Kidney (tissue), 22 donors: ENCODE measurements around the gene PEPD. TPM values are rescaled to one million over a fixed set of nuclear protein-coding genes. Genes with fewer than 3 reads are reported as not detected.

ENCODE experiments used
- DNase-seq, 5 donors: peaks; one replicate each; pipeline ENCODE4 v3.0.0-alpha.2; 2013 to 2020
- FAIRE-seq: peaks from 2 replicates; lab custom pipeline; 2012; peaks lifted over from hg19 to GRCh38; lab: Jason Lieb, UNC
- H3K27ac ChIP-seq, 2 donors: one replicate each; pipeline ENCODE4 v1.7.0; 2013; ENCODE audit warnings: low read depth in 2 of 2, low read length in 2 of 2, inconsistent platforms in 1 of 2
- H3K27me3 ChIP-seq: one replicate; pipeline ENCODE4 v1.7.1; 2013; ENCODE audit warnings: low read length, inconsistent platforms; ENCODE audit not compliant: control insufficient read depth, insufficient read depth
- H3K36me3 ChIP-seq, 3 donors: one replicate each; pipeline versions ENCODE4 v1.7.0 to v1.7.1; 2013; ENCODE audit warnings: low read length in 3 of 3, control low read depth in 1 of 3, inconsistent platforms in 1 of 3; ENCODE audit not compliant: insufficient read depth in 3 of 3, control insufficient read depth in 2 of 3
- H3K4me1 ChIP-seq, 3 donors: one replicate each; pipeline versions ENCODE4 v1.7.0 to v1.7.1; 2013; ENCODE audit warnings: low read length in 3 of 3, inconsistent platforms in 1 of 3, low read depth in 1 of 3; ENCODE audit not compliant: control insufficient read depth in 2 of 3, insufficient read depth in 2 of 3
- H3K4me3 ChIP-seq, 3 donors: one replicate each; pipeline versions ENCODE4 v1.7.0 to v1.8.1; 2013; ENCODE audit warnings: low read length in 3 of 3, control low read depth in 1 of 3, inconsistent platforms in 1 of 3
- H3K9ac ChIP-seq, 3 donors: one replicate each; pipeline versions ENCODE4 v1.7.0 to v1.7.1; 2013; ENCODE audit warnings: low read length in 3 of 3, control low read depth in 1 of 3, inconsistent platforms in 1 of 3
- H3K9me3 ChIP-seq, 3 donors: one replicate each; pipeline versions ENCODE4 v1.7.0 to v1.7.1; 2013; ENCODE audit warnings: low read length in 3 of 3, control low read depth in 1 of 3, inconsistent platforms in 1 of 3; ENCODE audit not compliant: control insufficient read depth in 2 of 3, insufficient read depth in 1 of 3
- CTCF ChIP-seq: IDR thresholded peaks from 3 replicates; pipeline ENCODE4 v1.5.1; 2012; ENCODE audit warnings: mild to moderate bottlenecking, moderate library complexity, borderline replicate concordance; ENCODE audit not compliant: insufficient read depth; ENCODE audit errors: extremely low read depth
- intact Hi-C: fragments of 100-400 bp; cut with DNase I; formaldehyde crosslinking; loops from one replicate; pipeline ENCODE4 v1.11.1; 2022
- long read RNA-seq, 10 donors: library from polyadenylated mRNA in 1 of 10; unstranded in 1 of 10; transcript quantifications; one replicate each; pipeline ENCODE4 v2.0.0 and lab custom pipeline, GENCODE V29; 2021 to 2026
- polyA plus RNA-seq: library from polyadenylated mRNA; stranded (reverse); fragments of 350-450 nt; fragmentation: Illumina TruSeq; extraction: RNeasy Lipid Tissue Mini Kit (QIAGEN cat#74804); gene quantifications from one replicate; pipeline ENCODE4 v1.2.3, GENCODE V29; 2014; ENCODE audit warnings: low read depth, low replicate concordance; ENCODE audit not compliant: insufficient read depth
- total RNA-seq: library from RNA; stranded (reverse); fragmentation: NEBNext Ultra II Directional; extraction: Animal tissue kit (Norgen Biotek cat#: 25700); gene quantifications from one replicate; pipeline ENCODE4 v1.2.1, GENCODE V29; 2021
- donor health status: control.
- donor health status: control.
- donor health status: control.
- donor health status: control.
- donor health status: control.
- donor health status: DM: yes; HTN: yes; CAD: no.
- donor health status: Normal renal cell carcinoma (clear cell type).

The PEPD gene
- total RNA-seq: 71.4 TPM
- polyA plus RNA-seq: 402 TPM
- long read RNA-seq, donor 1, transcript PEPD-201 (15 exons, 1,910 nt): major isoform, 21 of 23 reads
- long read RNA-seq, donor 1, partial matches to known transcripts: 0 of 23 reads
- long read RNA-seq, donor 1, other reads (novel, unspliced or antisense): 0 of 23 reads
- long read RNA-seq, donor 2, transcript PEPD-201 (15 exons, 1,910 nt): major isoform, 40 of 81 reads
- long read RNA-seq, donor 2, partial matches to known transcripts: 37 of 81 reads
- long read RNA-seq, donor 2, other reads (novel, unspliced or antisense): 0 of 81 reads
- long read RNA-seq, donor 3, transcript PEPD-211 (2 exons, 1,763 nt): minor isoform, 7 of 57 reads
- long read RNA-seq, donor 3, transcript PEPD-201 (15 exons, 1,910 nt): major isoform, 44 of 57 reads
- long read RNA-seq, donor 3, partial matches to known transcripts: 6 of 57 reads
- long read RNA-seq, donor 3, other reads (novel, unspliced or antisense): 0 of 57 reads
- long read RNA-seq, donor 4, transcript PEPD-201 (15 exons, 1,910 nt): major isoform, 29 of 30 reads
- long read RNA-seq, donor 4, partial matches to known transcripts: 0 of 30 reads
- long read RNA-seq, donor 4, other reads (novel, unspliced or antisense): 0 of 30 reads
- long read RNA-seq, donor 5, partial matches to known transcripts: 0 of 1 reads
- long read RNA-seq, donor 5, other reads (novel, unspliced or antisense): 0 of 1 reads
- long read RNA-seq, donor 6, transcript PEPD-201 (15 exons, 1,910 nt): major isoform, 6 of 19 reads
- long read RNA-seq, donor 6, partial matches to known transcripts: 12 of 19 reads
- long read RNA-seq, donor 6, other reads (novel, unspliced or antisense): 0 of 19 reads
- long read RNA-seq, donor 7, transcript PEPD-201 (15 exons, 1,910 nt): major isoform, 65 of 87 reads
- long read RNA-seq, donor 7, partial matches to known transcripts: 6 of 87 reads
- long read RNA-seq, donor 7, other reads (novel, unspliced or antisense): 15 of 87 reads
- long read RNA-seq, donor 8, transcript PEPD-201 (15 exons, 1,910 nt): major isoform, 21 of 45 reads
- long read RNA-seq, donor 8, partial matches to known transcripts: 21 of 45 reads
- long read RNA-seq, donor 8, other reads (novel, unspliced or antisense): 0 of 45 reads
- long read RNA-seq, donor 9, transcript PEPD-201 (15 exons, 1,910 nt): major isoform, 15 of 31 reads
- long read RNA-seq, donor 9, partial matches to known transcripts: 12 of 31 reads
- long read RNA-seq, donor 9, other reads (novel, unspliced or antisense): 0 of 31 reads
- long read RNA-seq, donor 10, transcript PEPD-201 (15 exons, 1,910 nt): major isoform, 23 of 61 reads
- long read RNA-seq, donor 10, transcript PEPD-211 (2 exons, 1,763 nt): minor isoform, 5 of 61 reads
- long read RNA-seq, donor 10, partial matches to known transcripts: 33 of 61 reads
- long read RNA-seq, donor 10, other reads (novel, unspliced or antisense): 0 of 61 reads

GRCh38 chr19:33521480-33522370 is at the start of gene PEPD:
Gene PEPD (minus strand): TSS chr19:33521791. CDS start chr19:33521760, 31 bp downstream.
- intact Hi-C loops: no loop called here
- FAIRE-seq (no peak), DNase-seq (peak; percentile 94 to 98 (median 97))
- TF ChIP-seq CTCF: no peak
- Histone ChIP-seq H3K4me3 (peak within 1 kb of the TSS; percentile 64 to 86 (median 75)), H3K27ac (peak within 1 kb of the TSS in 1 of 2 donors; percentile 10), H3K27me3 (no peaks in the 10 kb centered on the region), H3K36me3 (no peaks in the 10 kb centered on the region), H3K4me1 (peaks cover 0 to 11% (median 2%) of the 10 kb centered on the region in 3 donors), H3K9ac (peak within 1 kb of the TSS; percentile 29 to 61 (median 52)), H3K9me3 (no peaks in the 10 kb centered on the region)

DNA sequence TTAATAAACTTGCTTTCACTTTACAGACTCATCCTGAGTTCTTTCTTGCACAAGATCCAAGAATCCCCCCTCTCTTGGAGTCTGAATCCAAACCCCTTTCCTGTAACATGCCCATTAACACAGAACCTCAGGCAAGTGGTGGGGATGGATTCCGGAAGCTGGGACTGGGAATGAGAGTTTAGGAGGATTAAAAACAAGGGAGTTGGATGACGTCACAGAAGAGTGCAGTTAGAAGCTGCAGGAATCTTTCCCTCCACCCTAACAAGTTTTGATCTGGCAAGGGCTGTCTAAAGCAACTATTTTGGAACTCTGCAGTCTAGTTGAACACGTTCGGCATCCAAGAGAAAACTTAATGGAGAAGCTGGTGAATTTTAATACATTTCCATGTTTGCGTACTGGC is 48.2 kb upstream of the PEPD start:
- FAIRE-seq (no peak), DNase-seq (no peak)
- Histone ChIP-seq H3K9ac (no peak overlapping the region), H3K36me3 (no peaks in the 10 kb centered on the region), H3K4me3 (no peak overlapping the region), H3K27me3 (no peaks in the 10 kb centered on the region), H3K4me1 (no peaks in the 10 kb centered on the region), H3K27ac (no peak overlapping the region), H3K9me3 (peaks cover 0 to 2% (median 0%) of the 10 kb centered on the region in 3 donors)
- intact Hi-C loops: no loop called here
- TF ChIP-seq CTCF: no peak

DNA sequence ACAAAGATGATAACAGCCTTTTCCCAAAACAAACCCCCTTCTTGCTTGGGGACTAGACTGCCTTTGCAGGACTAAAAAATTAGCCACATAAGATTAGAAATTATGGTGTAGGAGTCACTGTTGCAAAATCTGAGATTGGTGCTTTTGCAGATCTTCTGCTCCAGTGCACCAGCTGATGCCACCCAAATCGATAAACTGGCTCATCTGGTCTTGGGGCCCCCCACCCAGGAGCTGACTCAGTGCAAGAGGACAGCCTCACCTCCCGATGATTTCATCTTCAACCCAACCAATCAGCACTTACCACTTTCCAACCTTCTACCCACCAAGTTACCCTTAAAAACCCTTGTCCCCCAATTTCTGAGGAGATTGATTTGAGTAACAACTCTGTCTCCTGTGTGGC is 47.1 kb upstream of the PEPD start:
- no peak overlapping the region for H3K27ac ChIP-seq
- TF ChIP-seq CTCF: no peak
- FAIRE-seq: no peak
- peaks cover 0 to 2% (median 0%) of the 10 kb centered on the region in 3 donors for H3K9me3 ChIP-seq
- H3K4me1 ChIP-seq: no peaks in the 10 kb centered on the region
- H3K27me3 ChIP-seq: no peaks in the 10 kb centered on the region
- H3K4me3 ChIP-seq: no peak overlapping the region
- DNase-seq: no peak
- H3K9ac ChIP-seq: no peak overlapping the region
- no peaks in the 10 kb centered on the region for H3K36me3 ChIP-seq
- intact Hi-C loops: no loop called here
